HG03575 (cell line): ENCODE results near the gene RPL22.

ENCODE experiments used
- ATAC-seq: cut with Tn5 transposase; IDR thresholded peaks from one replicate; pipeline ENCODE4 v1.9.1; 2021; ENCODE audit not compliant: unreplicated experiment, insufficient number of reproducible peaks, low FRiP score; ENCODE audit errors: extremely low read depth

Gene RPL22

DNA sequence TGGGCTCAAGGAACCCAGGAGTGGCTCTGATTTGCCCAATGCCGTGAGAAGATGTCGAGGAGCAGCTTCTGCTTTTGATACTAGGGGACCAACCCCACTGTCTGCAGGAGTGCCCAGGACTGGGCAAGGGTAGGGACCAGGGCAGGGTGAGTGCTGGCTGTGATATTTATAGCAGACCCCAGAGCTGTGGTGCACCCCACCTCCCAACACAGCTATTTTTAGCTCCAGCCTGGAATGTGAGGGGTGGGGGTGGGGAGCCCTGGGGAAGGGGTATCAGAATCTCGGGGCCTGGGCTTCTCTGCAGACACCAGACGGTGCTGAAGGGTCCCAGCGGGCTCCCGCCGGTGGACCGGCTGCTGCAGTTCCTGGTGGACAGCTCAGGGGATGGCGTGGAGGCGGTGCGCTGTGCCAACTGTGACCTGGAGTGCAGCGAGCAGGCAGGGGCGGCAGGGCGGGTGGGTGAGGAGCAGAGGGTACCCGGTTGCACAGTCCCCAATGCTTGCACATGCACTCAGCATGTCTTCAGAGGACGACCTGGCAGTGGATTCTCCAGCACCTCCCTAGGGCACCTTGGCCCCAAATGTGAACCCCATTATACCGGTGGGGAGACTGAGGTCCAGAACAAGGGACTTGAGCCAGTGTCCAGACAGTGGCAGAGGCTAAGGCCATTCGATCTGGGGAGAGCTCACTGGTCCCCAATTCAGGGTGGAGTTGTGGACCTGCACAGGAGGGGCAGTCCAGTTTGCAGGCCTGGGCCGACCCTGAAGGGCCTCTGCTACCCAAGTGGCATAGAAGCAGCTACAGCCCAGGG, 7.9 kb upstream of the RPL22 start:
- ATAC-seq, result no peak

DNA sequence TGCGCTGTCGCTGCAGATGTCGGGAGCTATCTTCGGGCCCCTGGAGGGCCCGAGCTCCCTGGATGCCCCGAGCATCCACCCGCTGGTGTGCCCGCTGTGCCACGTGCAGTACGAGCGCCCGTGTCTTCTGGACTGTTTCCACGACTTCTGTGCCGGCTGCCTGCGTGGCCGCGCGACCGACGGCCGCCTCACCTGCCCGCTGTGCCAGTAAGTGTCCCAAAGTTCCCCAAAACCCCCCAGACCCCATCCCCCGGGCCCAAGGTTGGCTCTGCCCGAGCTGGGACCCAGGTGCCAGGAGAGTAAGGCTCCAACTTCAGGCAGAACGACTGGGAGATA, 7.1 kb upstream of the RPL22 start:
- no peak for ATAC-seq

DNA sequence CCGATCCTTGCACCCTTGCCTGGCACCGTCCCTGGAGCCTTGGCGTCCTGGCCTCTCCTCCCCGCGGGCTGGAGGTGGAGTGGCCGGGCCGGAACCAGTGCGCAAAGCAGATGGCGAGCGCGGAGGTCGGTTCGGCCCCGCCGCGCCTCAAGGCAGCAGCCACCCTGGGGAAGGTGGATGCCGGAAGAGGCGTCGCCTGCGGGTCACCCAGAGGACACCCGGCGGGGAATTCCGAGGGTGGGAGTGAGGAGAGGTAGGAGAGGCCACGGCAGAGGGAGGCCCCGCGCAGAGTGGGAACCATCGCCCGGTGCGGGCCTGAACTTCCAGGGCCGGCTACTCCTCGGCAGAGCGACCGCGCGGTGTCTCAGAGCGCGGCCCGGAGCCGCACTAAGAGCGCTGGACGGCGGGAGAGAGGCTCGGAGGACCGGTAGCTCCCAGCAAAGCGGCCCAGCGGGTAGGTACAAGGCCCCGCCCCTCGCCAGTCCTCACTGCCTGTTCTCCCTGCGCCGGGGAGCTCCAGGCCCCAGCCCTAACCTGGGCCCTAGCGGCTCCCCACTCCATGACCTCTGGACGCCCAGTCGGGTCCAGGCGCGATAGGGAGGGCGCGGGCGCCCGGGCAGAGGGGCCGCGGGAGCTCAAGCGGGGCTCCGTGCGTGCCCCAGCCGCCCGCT, 6.6 kb upstream of the RPL22 start, which contains the start of gene RNF207:
TSS of gene RNF207 (plus strand) at position 271 of the 671 bp plus-strand sequence. CDS start 417 bp downstream, outside the sequence.
- ATAC-seq, result no peak

DNA sequence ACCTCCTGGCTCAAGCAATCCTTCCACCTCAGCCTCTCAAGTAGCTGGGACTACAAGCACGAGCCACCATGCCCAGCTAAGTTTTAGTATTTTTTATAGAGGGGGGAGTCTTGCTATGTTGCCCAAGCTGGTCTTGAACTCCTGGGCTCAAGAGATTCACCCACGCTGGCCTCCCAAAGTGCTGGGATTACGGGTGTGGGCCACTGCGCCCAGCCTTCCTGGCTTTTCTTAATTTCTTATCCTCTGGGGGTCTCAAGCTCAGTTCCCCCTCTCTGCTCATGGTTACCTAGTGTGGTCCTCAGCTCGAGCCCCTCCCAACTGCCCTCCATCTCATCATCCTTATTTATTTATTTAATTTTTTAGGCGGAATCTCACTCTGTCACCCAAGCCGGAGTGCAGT, 2.9 kb upstream of the RPL22 start:
- ATAC-seq, result no peak

DNA sequence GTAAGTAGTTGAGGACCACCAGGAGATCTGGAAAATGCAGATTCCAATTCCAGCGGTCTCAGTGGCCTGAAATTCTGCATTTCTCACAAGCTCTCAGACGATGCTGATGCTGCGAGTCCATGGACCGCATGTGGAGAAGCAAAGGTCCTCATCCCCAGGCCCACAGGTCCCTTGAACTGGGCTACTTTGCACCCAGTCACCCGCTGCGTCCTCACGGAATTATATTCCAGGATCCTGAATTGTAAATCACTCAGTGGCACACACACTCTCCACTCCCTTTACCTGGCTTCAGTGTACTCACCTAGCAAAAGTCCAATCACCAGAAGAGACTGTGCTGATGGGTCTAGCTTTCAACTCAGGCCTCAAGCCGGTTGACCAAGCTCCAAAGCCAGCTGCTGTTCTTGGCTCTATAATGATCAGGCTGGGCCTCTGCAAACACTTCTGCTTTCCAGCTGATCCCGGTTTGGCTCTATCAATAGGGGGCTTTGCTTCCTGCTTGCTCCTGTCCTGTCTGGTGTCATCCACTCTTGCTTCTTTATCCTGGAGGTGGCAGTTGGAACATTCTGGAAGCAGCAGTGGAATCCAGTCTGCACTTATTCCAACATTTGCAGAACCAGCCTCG, 904 bp upstream of the RPL22 start:
- no peak for ATAC-seq

DNA sequence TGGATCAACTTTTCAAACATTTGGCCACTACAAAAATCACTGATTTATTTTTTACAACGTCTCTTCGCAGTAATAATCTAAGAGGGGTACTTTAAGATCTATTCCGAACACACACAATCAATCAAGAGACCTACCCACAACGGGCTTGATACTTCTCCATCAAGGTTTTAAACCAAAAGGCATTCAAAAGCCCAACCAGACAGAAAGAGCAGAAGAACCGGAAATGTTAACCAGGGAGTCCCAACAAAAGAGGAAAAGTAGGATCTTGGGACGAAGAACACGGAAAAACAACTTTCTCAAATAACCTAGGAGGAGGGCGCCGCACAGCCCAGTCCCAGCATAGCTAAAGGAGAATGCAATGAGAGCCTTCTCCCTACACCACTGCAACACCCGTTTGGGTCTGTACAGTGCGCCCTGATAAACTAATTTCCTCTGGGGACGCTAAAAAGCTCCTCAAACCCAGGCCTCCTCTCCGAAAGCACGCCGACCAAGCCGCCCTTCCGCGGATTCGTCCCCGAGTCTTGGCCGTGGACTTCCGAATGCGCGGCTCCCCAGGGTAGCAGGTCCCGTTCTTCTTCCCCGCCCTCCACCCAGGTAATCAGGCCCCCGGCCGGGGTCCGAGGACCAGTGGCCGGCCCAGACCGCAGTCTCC, 623 bp downstream of the RPL22 start:
- ATAC-seq, result no peak

DNA sequence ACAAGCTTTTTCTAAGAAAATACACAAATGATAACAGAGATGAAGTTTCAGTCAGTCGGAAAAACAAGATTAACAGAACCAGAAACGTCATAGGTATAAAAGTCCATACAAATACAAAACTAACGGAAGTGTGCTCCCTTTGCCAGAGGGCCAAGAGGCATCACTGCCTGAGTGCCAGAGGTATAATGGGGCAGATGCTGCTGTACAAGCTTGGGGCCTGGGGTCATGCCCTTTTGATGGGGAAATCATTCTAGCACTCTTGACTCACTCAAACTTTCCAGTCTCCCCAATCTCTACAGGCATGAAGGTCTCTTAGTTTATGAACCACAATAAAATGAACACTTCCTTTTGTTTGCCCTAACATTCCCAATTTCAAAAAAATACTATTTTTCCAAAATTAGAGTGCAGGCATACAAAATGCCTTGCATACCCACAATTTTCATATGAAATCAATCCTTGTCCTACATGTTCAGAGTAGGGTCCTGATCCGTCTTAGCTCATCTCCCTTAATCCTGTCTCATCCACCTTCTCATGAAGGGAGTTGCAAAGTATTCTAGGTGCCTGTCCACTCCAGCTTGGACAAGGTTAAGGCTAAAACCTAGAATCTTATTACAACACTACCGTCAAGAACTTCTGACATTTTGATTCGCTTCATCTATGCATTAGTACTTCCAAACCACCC, 1.5 kb downstream of the RPL22 start:
- no peak for ATAC-seq

DNA sequence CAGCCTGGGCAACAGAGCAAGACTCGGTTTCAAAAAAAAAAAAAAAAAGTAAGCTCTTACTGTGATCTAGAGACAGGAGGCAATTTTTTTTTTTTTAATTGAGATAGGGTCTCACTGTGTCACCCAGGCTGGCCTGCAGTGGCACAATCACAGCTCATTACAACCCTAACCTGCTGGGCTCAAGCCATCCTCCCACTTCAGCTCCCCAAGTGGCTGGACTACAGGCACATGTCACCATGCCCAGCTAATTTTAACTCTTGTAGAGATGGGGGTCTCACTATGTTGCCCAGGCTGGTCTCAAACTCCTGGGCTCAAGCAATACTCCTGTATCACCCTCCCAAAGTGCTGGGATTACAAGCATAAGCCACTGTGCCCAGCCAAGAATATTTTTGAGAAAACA, 7.4 kb downstream of the RPL22 start:
- no peak for ATAC-seq

DNA sequence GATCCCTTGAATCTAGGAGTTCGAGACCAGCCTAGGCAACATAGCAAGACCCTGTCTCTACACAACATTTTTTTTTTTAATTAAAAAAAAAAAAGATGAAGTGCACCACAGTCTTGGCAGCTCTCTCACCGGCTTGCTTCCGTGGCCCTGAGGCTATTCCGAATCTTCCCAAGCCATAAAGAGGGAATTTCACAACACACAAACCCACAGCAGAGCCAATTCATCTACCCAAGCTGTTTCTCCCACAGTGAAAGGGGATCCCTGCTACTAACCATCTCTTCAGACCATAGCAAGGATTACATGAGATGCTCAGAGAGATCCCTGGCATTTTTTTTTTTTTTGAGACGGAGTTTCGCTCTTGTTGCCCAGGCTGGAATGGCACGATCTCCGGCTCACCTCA, 10.9 kb downstream of the RPL22 start:
- no peak for ATAC-seq

DNA sequence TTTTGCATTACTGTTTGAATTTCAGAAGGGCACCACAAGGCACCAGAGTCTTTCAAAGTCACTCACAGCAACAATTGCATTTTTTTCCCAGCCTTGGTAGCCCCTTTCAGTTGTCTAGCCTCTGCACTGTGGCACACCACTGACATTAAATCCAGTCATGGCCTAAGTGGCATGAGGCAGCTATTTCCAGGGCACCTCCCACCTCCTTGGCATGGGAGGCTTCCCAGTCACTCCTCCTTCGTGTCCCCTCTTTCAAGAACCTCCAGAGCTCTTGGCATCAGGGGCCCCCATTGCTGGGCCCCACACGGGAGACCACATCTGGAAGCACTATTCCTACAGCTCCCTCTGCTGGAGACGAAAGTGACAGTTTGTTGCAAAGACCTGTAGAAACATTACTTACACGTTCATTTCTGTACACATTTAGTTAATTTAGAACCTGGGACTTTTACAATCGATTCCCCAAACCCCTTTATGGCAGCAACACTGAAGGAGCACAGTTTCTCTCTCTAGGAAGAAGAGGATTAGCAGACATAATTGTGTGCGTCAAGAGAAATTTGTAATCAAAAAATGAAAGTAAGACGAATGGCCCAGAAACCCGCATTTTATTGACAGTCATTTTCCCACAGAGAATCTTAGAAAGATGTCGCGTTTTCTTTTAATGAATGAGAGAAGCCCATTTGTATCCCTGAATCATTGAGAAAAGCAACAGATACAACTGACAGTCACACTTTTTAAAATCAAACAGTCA, 13.6 kb downstream of the RPL22 start:
- ATAC-seq, result no peak

DNA sequence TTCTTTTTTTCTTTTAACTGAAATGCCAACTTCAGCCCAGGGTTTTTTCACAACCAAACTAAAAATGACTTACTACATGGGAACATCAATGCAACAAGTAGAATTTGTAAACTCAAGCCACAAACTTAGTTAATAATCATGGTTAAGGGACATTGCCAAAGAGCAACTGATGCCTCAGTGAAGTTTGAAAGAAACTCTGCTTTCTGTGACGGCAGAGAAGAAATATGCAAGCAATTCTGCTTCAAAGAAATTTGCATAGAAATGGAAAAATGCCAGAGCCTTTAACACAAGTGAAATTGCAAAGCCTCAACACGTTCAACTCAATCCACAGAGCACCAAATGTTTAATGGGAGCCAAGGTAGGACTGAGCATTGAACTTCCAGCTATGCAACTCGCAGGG, 14.2 kb downstream of the RPL22 start:
- ATAC-seq, result no peak

DNA sequence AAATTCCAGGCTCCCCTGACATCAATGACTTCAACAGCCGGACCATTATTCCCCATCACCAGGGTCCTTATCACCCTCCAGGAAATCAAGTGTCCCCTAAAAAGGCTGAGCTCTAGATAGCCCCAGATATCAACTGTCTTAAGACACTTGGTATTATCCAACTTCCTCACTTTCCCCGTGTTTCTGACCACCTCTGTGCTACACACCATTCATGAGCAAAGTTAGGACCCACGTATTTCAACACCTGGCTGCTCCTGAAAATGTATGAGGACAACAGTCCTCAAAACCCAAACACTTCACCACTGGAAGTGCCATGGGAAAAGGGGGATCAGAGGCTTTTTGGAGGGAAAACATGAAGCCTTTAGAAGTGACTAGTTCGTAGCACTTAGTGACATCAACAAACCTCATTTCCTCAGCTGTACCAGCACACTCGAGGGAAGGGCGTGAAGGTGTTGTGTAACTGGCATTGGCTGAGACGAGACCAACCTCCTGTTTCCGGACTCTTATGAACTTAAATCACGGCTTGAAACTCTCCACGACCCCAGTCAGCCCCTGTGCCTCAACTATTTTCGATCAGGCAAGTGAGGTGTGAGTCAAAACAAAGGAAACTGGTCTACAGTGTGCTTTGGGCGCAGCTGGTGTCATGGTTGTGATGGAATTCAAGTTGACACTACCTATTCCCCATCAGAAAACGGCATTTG, 15.2 kb downstream of the RPL22 start:
- no peak for ATAC-seq

DNA sequence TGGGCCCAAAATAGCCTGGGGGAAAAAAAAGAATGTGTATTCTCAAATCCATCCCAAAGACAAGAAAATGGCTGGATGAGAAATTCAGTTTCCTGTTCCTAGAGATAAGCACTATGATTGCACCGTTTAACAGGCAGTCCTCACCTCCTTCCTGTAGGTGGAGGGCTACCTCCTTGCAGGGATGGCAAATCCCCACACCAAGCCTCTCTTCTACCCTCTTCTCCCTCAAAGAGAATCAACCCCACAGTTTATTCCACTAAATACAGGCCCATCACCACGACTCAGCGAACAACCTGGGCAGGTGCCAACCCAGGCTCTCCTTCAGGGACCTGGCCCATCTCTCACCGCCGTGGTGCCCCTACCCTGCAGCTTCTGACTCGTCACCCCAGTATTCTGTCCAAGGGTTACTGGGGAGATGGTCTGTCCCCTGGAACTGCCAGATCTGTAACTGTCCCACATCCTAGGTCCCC, 15.8 kb downstream of the RPL22 start:
- ATAC-seq, result no peak

DNA sequence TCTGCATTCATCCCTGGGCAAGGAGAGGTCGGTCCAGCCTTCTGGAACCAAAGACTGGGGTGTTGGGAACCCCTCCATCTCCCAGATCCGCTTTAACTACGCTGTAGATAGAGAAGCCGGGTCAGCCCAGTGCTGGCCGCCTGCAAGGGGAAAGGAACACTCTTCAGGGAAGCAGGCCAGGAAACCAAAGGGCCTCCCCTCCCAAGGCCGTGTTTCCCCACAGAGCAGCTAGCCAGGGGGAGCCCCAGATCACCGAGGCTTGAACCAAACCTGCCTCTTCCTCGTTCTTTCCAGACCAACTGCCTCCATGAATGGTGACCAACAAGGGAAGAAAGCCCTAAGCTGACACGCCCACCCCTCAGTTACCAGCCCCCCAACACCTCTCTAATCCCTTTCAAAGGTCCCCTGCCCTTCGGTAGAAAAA, 18.0 kb downstream of the RPL22 start:
- no peak for ATAC-seq

DNA sequence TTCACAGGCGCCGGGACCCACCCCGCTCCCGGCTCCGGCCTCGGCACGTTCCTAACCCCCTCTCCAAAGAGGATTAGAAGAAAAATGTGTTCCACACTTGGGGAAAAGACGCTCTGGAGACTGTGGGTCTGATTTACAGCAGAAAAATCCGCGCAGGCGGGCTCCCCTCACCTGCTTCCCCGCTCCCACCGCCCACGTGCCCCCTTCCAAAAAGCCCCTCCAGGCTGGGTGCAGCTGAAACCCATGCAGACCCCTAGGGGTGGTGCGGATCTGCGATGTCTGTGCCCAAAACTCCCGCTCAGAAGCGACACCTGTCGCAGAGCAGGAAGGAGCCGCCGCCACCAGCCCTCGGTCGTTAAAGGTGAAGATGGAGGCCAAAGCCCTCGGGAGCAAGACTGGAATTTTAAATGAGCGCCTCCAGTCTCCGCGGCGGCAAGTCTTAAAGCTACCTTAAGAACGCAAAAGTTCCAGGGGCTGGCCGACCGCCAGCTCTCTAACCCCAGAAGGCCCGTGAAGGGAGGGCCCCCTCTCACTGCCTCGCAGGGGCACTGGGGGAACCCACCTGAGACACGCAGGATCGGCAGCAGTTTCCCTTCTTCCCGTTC, 18.6 kb downstream of the RPL22 start:
- ATAC-seq, result no peak

DNA sequence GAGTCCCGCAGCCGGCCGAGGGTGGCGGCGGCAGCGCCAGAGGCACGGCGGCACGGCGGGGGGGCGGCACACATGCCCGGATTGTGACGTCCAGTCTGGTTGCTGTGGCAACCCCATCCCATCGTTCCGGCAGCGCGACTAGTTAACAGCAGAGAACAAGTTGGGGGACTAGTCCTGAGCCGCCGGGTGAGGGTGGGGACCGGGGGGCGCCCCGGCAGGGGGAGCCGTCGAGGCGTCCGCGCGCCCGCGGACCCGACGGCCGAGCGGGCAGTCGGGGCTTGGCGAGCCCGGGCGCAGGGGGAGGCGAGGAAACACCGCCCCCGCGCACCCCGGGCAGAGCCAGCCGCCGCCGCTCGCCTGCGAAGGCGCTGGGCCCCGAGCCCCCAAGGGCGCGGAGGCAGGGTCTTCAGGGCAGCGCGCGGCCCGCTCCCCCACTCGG, 19.1 kb downstream of the RPL22 start, which contains the start of gene CHD5:
TSS of gene CHD5 (minus strand) at position 54 of the 439 bp plus-strand sequence. CDS start 298 bp downstream, outside the sequence.
- ATAC-seq, result no peak

DNA sequence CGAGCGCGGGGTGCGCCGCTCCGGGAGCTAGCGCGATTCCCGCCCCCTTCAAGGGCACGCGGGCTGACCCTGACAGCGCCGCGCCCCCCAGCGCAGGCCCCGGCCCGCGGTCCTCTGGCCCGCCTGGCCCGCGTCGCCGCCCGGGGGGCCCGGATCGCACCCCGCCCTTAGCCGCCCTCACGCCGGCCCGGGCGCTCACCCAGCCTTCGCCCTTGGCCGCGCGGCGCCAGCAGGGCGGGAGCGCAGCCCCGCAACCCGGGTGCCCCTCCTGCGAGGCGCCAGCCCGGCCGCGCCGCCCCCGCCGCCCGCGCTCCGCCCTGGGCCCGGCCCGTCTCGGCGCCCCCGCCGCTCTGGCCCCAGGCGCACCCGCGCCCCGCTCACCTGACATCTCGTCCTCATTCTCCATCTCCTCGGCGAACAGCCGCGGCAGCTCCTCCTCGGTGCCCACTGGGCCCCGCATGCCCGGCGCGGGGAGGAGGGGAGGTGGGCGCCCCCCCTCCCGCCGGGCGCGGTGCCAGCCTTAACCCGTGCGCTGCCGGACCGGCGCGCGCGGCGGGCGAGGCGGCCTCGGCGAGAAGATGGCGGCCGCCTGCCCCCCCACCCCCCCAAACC, 19.7 kb downstream of the RPL22 start:
- no peak for ATAC-seq
